Measurements from ENCODE around the gene ARPC2. TPM values are rescaled to one million over a fixed set of nuclear protein-coding genes. Genes with fewer than 3 reads are reported as not detected.

Gene ARPC2
- total RNA-seq, 2 experiments from 2014 or later = 461 to 475 TPM

GRCh38 chr2:218296847-218297246 lies 79.9 kb downstream of the ARPC2 start:
- H3K9me3 Mint-ChIP-seq = no peaks in the 10 kb centered on the region
- no peaks in the 10 kb centered on the region for H3K27me3 Mint-ChIP-seq (ENCODE audit: low read depth)
- peaks cover 18% of the 10 kb centered on the region for H3K4me1 Mint-ChIP-seq (ENCODE audit: low read depth)
- H3K36me3 Mint-ChIP-seq (ENCODE audit: low read depth) = no peaks in the 10 kb centered on the region
- no peak for DNase-seq
- intact Hi-C loops (cut with micrococcal nuclease) = no loop called here
- H3K4me3 Mint-ChIP-seq = no peak overlapping the region
- CTCF ChIA-PET = interaction anchor here (1.3 to 4.3 kb wide), 2 partner anchors 61 to 99 kb away, joined by 3 to 32 read pairs; partner anchors contain the start of gene CATIP
- H3K27ac Mint-ChIP-seq = no peak overlapping the region

- Mint-ChIP-seq H3K27me3 (ENCODE audit: low read depth) (no peaks in the 10 kb centered on the region), H3K27ac (no peak overlapping the region), H3K4me3 (no peak overlapping the region), H3K9me3 (no peaks in the 10 kb centered on the region), H3K4me1 (ENCODE audit: low read depth) (peaks cover 9% of the 10 kb centered on the region), H3K36me3 (ENCODE audit: low read depth) (no peaks in the 10 kb centered on the region)
- CTCF ChIA-PET = interaction anchor here (0.7 to 2.5 kb wide), 4 partner anchors 14 to 58 kb away, joined by 3 to 16 read pairs (median 3); partner anchors contain the start of gene CATIP
- intact Hi-C loops (cut with micrococcal nuclease) = no loop called here
- no peak for DNase-seq
Observed at GRCh38 chr2:218298314-218298875, 81.4 kb downstream of the ARPC2 start.

- peaks cover 5% of the 10 kb centered on the region for H3K4me1 Mint-ChIP-seq (ENCODE audit: low read depth)
- no peaks in the 10 kb centered on the region for H3K36me3 Mint-ChIP-seq (ENCODE audit: low read depth)
- no peak for DNase-seq
- H3K9me3 Mint-ChIP-seq = no peaks in the 10 kb centered on the region
- CTCF ChIA-PET = interaction anchor here (0.7 to 2.5 kb wide), 4 partner anchors 10 to 62 kb away, joined by 3 to 16 read pairs (median 4); partner anchors contain the start of gene CATIP
- H3K27me3 Mint-ChIP-seq (ENCODE audit: low read depth) = no peaks in the 10 kb centered on the region
- no peak overlapping the region for H3K27ac Mint-ChIP-seq
- no peak overlapping the region for H3K4me3 Mint-ChIP-seq
- intact Hi-C loops (cut with micrococcal nuclease) = no loop called here
Observed at GRCh38 chr2:218300141-218300540, 83.2 kb downstream of the ARPC2 start.

GRCh38 chr2:218301176-218301819 lies 84.3 kb downstream of the ARPC2 start:
- intact Hi-C loops (cut with micrococcal nuclease) = loop anchor here (1.0 kb wide), 6 partner anchors 29 to 546 kb away; partner anchors contain the start of gene CATIP
- H3K36me3 Mint-ChIP-seq (ENCODE audit: low read depth) = no peaks in the 10 kb centered on the region
- CTCF ChIA-PET = interaction anchor here (0.7 to 3.9 kb wide), 24 partner anchors 8 to 546 kb away, joined by 3 to 62 read pairs (median 4); partner anchors contain the start of genes CATIP and TMBIM1
- H3K9me3 Mint-ChIP-seq = no peaks in the 10 kb centered on the region
- peak; percentile 97 for DNase-seq
- no peaks in the 10 kb centered on the region for H3K27me3 Mint-ChIP-seq (ENCODE audit: low read depth)
- H3K4me3 Mint-ChIP-seq = no peak overlapping the region
- H3K27ac Mint-ChIP-seq = no peak overlapping the region
- H3K4me1 Mint-ChIP-seq (ENCODE audit: low read depth) = peaks cover 5% of the 10 kb centered on the region

Small RNA genes lying within 50 kb of the gene (microRNA-seq; reads per million reads assigned to microRNA genes)
- gene MIR6513 (ENCODE audit: borderline microRNAs expressed, borderline replicate concordance) = 6.0 reads per million, percentile 7 among the genes with 10 or more reads in this experiment

Other genes starting within 250 kb of the ARPC2 start
- gene TNS1, start 214.2 kb upstream of the ARPC2 start, total RNA-seq = under 1 TPM; 0.40 to 0.74 TPM
- 1 to 10 TPM; 1.2 to 1.8 TPM for gene RUFY4, start 147.9 kb upstream of the ARPC2 start, total RNA-seq
- gene CXCR2, start 91.2 kb upstream of the ARPC2 start, total RNA-seq = under 1 TPM; 0.17 to 0.21 TPM
- not detected for gene CXCR1, start 50.2 kb upstream of the ARPC2 start, total RNA-seq
- under 1 TPM in 1 of 2 experiments, not detected in 1; 0.10 TPM for gene GPBAR1, start 43.8 kb downstream of the ARPC2 start, total RNA-seq
- gene AAMP, start 52.9 kb downstream of the ARPC2 start, total RNA-seq = 10 to 100 TPM; 58.7 to 59.4 TPM
- 10 to 100 TPM; 20.4 to 21.4 TPM for gene PNKD, start 53.3 kb downstream of the ARPC2 start, total RNA-seq
- gene TMBIM1, start 75.3 kb downstream of the ARPC2 start, total RNA-seq = 10 to 100 TPM; 43.1 to 43.4 TPM
- gene CATIP, start 139.7 kb downstream of the ARPC2 start, total RNA-seq = not detected
- not detected for gene SLC11A1, start 165.1 kb downstream of the ARPC2 start, total RNA-seq
- gene CTDSP1, start 182.7 kb downstream of the ARPC2 start, total RNA-seq = 10 to 100 TPM; 26.1 to 26.2 TPM
- gene VIL1, start 201.9 kb downstream of the ARPC2 start, total RNA-seq = not detected